Endothelial cell of umbilical vein (primary cell): ENCODE data around the gene PLXNA1. TPM values are rescaled to one million over a fixed set of nuclear protein-coding genes. Genes with fewer than 3 reads are reported as not detected.

Experiments
- BruUV-seq: library from RNA; stranded (reverse); fragments of 400-500 nt; replicated peaks from 2 replicates; lab custom pipeline; 2021; lab: Mats Ljungman, UMichigan
- CTCF ChIA-PET: fragments of 300-600, 350-600 bp; sonication (Branson Sonifier 250); formaldehyde crosslinking; loops from one replicate; lab custom pipeline; 2021; ENCODE audit warnings: antibody characterized with exemption, inconsistent platforms; lab: Charles Lee
- POLR2A ChIA-PET: fragments of 300-600, 350-600 bp; sonication (Branson Sonifier 250); formaldehyde crosslinking; loops from one replicate; lab custom pipeline; 2021; ENCODE audit warnings: antibody characterized with exemption, inconsistent platforms; lab: Charles Lee
- DNase-seq: peaks from one replicate; pipeline ENCODE4 v3.0.0-alpha.2; 2011; ENCODE audit warnings: low read depth, low spot score
- FAIRE-seq: peaks from 2 replicates; lab custom pipeline; 2011; peaks lifted over from hg19 to GRCh38; lab: Jason Lieb, UNC
- H2AFZ ChIP-seq: 2 replicates; pipeline ENCODE4 v1.6.0; 2012; ENCODE audit warnings: low read depth, low read length, control low read depth, inconsistent platforms
- H3K27ac ChIP-seq: 2 replicates; pipeline ENCODE4 v1.5.1; 2011; ENCODE audit warnings: low read depth, mild to moderate bottlenecking, control low read depth, low read length, moderate library complexity; ENCODE audit not compliant: insufficient read depth
- H3K27me3 ChIP-seq, 2 experiments: 2 replicates each; pipeline versions ENCODE4 v1.6.0 to v1.6.1; 2011; ENCODE audit warnings: low read length in 2 of 2, mixed read lengths in 1 of 2; ENCODE audit not compliant: control insufficient read depth in 2 of 2, insufficient read depth in 2 of 2
- H3K36me3 ChIP-seq, 2 experiments: 2 replicates in 1 of 2; 3 replicates in 1 of 2; pipeline ENCODE4 v1.5.1; 2011; ENCODE audit warnings: low read length in 2 of 2, mild to moderate bottlenecking in 1 of 2, moderate library complexity in 1 of 2; ENCODE audit not compliant: control insufficient read depth in 2 of 2, insufficient read depth in 2 of 2; ENCODE audit errors: extremely low read depth in 1 of 2
- H3K4me1 ChIP-seq: 3 replicates; pipeline ENCODE4 v1.5.1; 2011; ENCODE audit warnings: mild to moderate bottlenecking, low read length; ENCODE audit not compliant: control insufficient read depth, insufficient read depth; ENCODE audit errors: extremely low read depth
- H3K4me2 ChIP-seq: 2 replicates; pipeline ENCODE4 v1.6.1; 2011; ENCODE audit warnings: low read length, control low read depth, mixed read lengths; ENCODE audit not compliant: insufficient read depth
- H3K4me3 ChIP-seq, 3 experiments: fragments of 200-600 bp in 1 of 3; sonication (generic), shearing (Covaris generic) in 1 of 3; replicated peaks in 1 of 3; 2 replicates each; pipeline ENCODE4 v1.5.1; 2011 to 2016; ENCODE audit warnings: control low read depth in 3 of 3, low read length in 3 of 3, mild to moderate bottlenecking in 2 of 3, inconsistent platforms in 1 of 3, low read depth in 1 of 3, moderate library complexity in 1 of 3; ENCODE audit not compliant: insufficient read depth in 1 of 3
- H3K79me2 ChIP-seq: 2 replicates; pipeline ENCODE4 v1.6.0; 2012; ENCODE audit warnings: low read length, inconsistent platforms; ENCODE audit not compliant: control insufficient read depth, insufficient read depth
- H3K9ac ChIP-seq: replicated peaks from 2 replicates; pipeline ENCODE3; 2011; ENCODE audit warnings: low read length, control low read depth; ENCODE audit not compliant: insufficient read depth; ENCODE audit errors: extremely low read depth
- H3K9me1 ChIP-seq: replicated peaks from 3 replicates; pipeline ENCODE4 v1.6.0; 2011; ENCODE audit warnings: mild to moderate bottlenecking, low read length; ENCODE audit not compliant: control insufficient read depth, insufficient read depth; ENCODE audit errors: extremely low read depth
- H3K9me3 ChIP-seq: replicated peaks from 2 replicates; pipeline ENCODE4 v1.5.1; 2012; ENCODE audit warnings: low read length, inconsistent platforms; ENCODE audit not compliant: control insufficient read depth, insufficient read depth
- H4K20me1 ChIP-seq: replicated peaks from 2 replicates; pipeline ENCODE3; 2011; ENCODE audit warnings: mild to moderate bottlenecking, low read length; ENCODE audit not compliant: control insufficient read depth, insufficient read depth; ENCODE audit errors: extremely low read depth
- EZH2 ChIP-seq: IDR thresholded peaks from 2 replicates; pipeline ENCODE4 v1.6.1; 2012; ENCODE audit warnings: borderline replicate concordance, low read depth, mild to moderate bottlenecking, moderate library complexity, low read length, inconsistent platforms; ENCODE audit not compliant: severe bottlenecking
- FOS ChIP-seq: IDR thresholded peaks from 2 replicates; pipeline ENCODE4 v1.6.1; 2011; ENCODE audit warnings: mild to moderate bottlenecking, low read length, moderate library complexity, borderline replicate concordance; ENCODE audit not compliant: insufficient read depth
- GATA2 ChIP-seq: IDR thresholded peaks from 2 replicates; pipeline ENCODE4 v1.7.0; 2011; ENCODE audit warnings: low read depth, mild to moderate bottlenecking, moderate library complexity, mixed read lengths, low read length; ENCODE audit not compliant: insufficient read length, insufficient read depth
- JUN ChIP-seq: IDR thresholded peaks from 2 replicates; pipeline ENCODE4 v1.6.1; 2011; ENCODE audit warnings: borderline replicate concordance, low read depth; ENCODE audit not compliant: insufficient read length, insufficient read depth
- MAX ChIP-seq: IDR thresholded peaks from 2 replicates; pipeline ENCODE4 v1.6.1; 2011; ENCODE audit not compliant: insufficient read depth, insufficient read length
- MYC ChIP-seq: IDR thresholded peaks from one replicate; pipeline ENCODE4 v1.6.1; 2011; ENCODE audit warnings: mild to moderate bottlenecking, low read depth, low read length
- POLR2A ChIP-seq: IDR thresholded peaks from 2 replicates; pipeline ENCODE4 v1.6.1; 2012; ENCODE audit warnings: low read depth, mild to moderate bottlenecking, control low read depth, low read length
- POLR2AphosphoS5 ChIP-seq: IDR thresholded peaks from 2 replicates; pipeline ENCODE4 v1.6.1; 2012; ENCODE audit warnings: low read depth, mild to moderate bottlenecking, control low read depth, low read length, moderate library complexity; ENCODE audit not compliant: insufficient read depth
- dilution Hi-C: fragments of 300-500 bp; cut with MboI; formaldehyde crosslinking; loops from one replicate; pipeline ENCODE4 v1.15.0; 2019; ENCODE audit warnings: low sequenced_read_pairs; ENCODE audit not compliant: extremely low pct_ligation_motif_present
- intact Hi-C: fragments of 100-400 bp; cut with micrococcal nuclease; formaldehyde crosslinking; loops from one replicate; pipeline ENCODE4 v1.10.0; 2022
- polyA plus RNA-seq, 4 experiments: library from polyadenylated mRNA; depleted of rRNA in 3 of 4; stranded (reverse) in 3 of 4; unstranded in 1 of 4; fragments of >200 nt; gene quantifications; 2 replicates each; pipeline versions ENCODE4 v1.2.1 to v1.2.3, GENCODE V29; 2011 to 2012; ENCODE audit warnings: missing spikeins in 1 of 4
- total RNA-seq: library from RNA; stranded (reverse); gene quantifications from 2 replicates; pipeline ENCODE4 v1.2.3, GENCODE V29; 2021
- TF ChIP-seq, protein P1 (sequence below), 2 donors: IDR thresholded peaks; 1 replicate in 1 of 2; 2 replicates in 1 of 2; pipeline ENCODE4 v1.5.1; 2011; ENCODE audit warnings: low read length in 2 of 2, mild to moderate bottlenecking in 2 of 2, moderate library complexity in 2 of 2, control low read depth in 1 of 2, inconsistent platforms in 1 of 2, low read depth in 1 of 2; ENCODE audit not compliant: insufficient read depth in 1 of 2; ENCODE audit errors: extremely low read depth in 1 of 2

PLXNA1 gene
- total and polyA plus RNA-seq, 2 donors (not counting 3 experiments of a cell fraction or from before 2014, with no cell fraction given): 14.1 to 18.4 TPM

DNA sequence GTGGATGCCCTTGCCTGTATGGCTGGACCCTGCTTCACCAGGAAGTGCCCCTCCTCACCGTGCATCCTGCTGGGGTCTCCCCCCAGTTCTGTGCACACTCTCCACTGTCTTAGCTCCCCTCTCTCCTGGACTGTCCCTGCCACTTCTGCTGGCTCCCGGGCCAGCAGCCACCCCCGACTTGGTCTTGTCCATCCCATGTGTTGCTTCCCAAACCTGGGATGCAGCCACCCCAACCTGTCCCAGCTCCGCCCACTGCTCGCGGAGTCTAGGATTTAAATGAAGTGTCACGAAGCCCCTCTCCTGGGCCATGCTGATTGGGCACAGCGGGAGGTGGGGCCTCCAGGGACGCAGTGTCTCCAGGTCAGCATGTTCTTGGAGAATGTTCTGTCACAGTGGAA is 48.5 kb downstream of the PLXNA1 start:
- Histone ChIP-seq H3K4me3 (no peak overlapping the region), H4K20me1 (no peaks in the 10 kb centered on the region), H3K27me3 (no peaks in the 10 kb centered on the region), H3K9me3 (no peaks in the 10 kb centered on the region), H3K36me3 (no peaks in the 10 kb centered on the region), H3K4me2 (no peak overlapping the region), H3K27ac (no peak overlapping the region), H3K9ac (no peak overlapping the region), H2AFZ (no peak overlapping the region), H3K79me2 (no peaks in the 10 kb centered on the region), H3K4me1 (no peaks in the 10 kb centered on the region), H3K9me1 (no peaks in the 10 kb centered on the region)
- DNase-seq (no peak), FAIRE-seq (no peak)
- ChIA-PET CTCF (no interaction called here), POLR2A (no interaction called here)
- dilution Hi-C loops (no loop called here), intact Hi-C loops (no loop called here)
- BruUV-seq: no TSS peak
- TF ChIP-seq EZH2 (no peak), MYC (no peak), JUN (no peak), MAX (no peak), POLR2A (no peak), POLR2AphosphoS5 (no peak), FOS (no peak), GATA2 (no peak)
- TF ChIP-seq, protein P1, sequence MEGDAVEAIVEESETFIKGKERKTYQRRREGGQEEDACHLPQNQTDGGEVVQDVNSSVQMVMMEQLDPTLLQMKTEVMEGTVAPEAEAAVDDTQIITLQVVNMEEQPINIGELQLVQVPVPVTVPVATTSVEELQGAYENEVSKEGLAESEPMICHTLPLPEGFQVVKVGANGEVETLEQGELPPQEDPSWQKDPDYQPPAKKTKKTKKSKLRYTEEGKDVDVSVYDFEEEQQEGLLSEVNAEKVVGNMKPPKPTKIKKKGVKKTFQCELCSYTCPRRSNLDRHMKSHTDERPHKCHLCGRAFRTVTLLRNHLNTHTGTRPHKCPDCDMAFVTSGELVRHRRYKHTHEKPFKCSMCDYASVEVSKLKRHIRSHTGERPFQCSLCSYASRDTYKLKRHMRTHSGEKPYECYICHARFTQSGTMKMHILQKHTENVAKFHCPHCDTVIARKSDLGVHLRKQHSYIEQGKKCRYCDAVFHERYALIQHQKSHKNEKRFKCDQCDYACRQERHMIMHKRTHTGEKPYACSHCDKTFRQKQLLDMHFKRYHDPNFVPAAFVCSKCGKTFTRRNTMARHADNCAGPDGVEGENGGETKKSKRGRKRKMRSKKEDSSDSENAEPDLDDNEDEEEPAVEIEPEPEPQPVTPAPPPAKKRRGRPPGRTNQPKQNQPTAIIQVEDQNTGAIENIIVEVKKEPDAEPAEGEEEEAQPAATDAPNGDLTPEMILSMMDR (IDR thresholded peaks at IDR 0.05; ENCODE audit: extremely low read depth in 1 of 2, insufficient read depth in 1 of 2, low read depth in 1 of 2, low read length in 2 of 2): no peak
